H1 (cell line): ENCODE data around the gene FBXO7. TPM values are rescaled to one million over a fixed set of nuclear protein-coding genes. Genes with fewer than 3 reads are reported as not detected.

Experiments used
- CTCF ChIA-PET: fragments of 300-600 bp; sonication (Branson Sonifier 250); formaldehyde crosslinking; loops from one replicate; lab custom pipeline; 2021; ENCODE audit not compliant: partially characterized antibody; lab: Charles Lee
- POLR2A ChIA-PET: fragments of 300-600 bp; sonication (Branson Sonifier 250); formaldehyde crosslinking; loops from one replicate; lab custom pipeline; 2021; ENCODE audit warnings: inconsistent platforms; ENCODE audit not compliant: partially characterized antibody; lab: Charles Lee
- DNase-seq, 2 experiments: peaks; one replicate each; pipeline versions ENCODE4 v3.0.0 to v3.0.0-alpha.2; 2010 to 2022; ENCODE audit warnings: low spot score in 2 of 2, low read depth in 1 of 2, mixed read lengths in 1 of 2
- FAIRE-seq: peaks from 2 replicates; lab custom pipeline; 2011; peaks lifted over from hg19 to GRCh38; lab: Jason Lieb, UNC
- H2AFZ ChIP-seq: 2 replicates; pipeline ENCODE4 v1.8.1; 2012; ENCODE audit warnings: low read length, inconsistent platforms
- H2AK5ac ChIP-seq: 2 replicates; pipeline ENCODE4 v1.6.1; 2013; ENCODE audit warnings: low read depth, low read length
- H2BK120ac ChIP-seq: replicated peaks from 2 replicates; pipeline ENCODE3; 2013; ENCODE audit warnings: low read depth, low read length, inconsistent platforms
- H2BK12ac ChIP-seq: 2 replicates; pipeline ENCODE4 v1.6.1; 2013; ENCODE audit warnings: low read depth, low read length
- H2BK15ac ChIP-seq: 2 replicates; pipeline ENCODE4 v1.6.1; 2013; ENCODE audit warnings: low read length
- H2BK20ac ChIP-seq: 2 replicates; pipeline ENCODE4 v1.6.1; 2013; ENCODE audit warnings: low read length
- H2BK5ac ChIP-seq: 2 replicates; pipeline ENCODE4 v1.6.1; 2013; ENCODE audit warnings: low read depth, low read length
- H3K14ac ChIP-seq: 2 replicates; pipeline ENCODE4 v1.6.1; 2013; ENCODE audit warnings: inconsistent platforms; ENCODE audit not compliant: insufficient read length
- H3K18ac ChIP-seq: 2 replicates; pipeline ENCODE4 v1.6.1; 2013; ENCODE audit warnings: low read length; ENCODE audit errors: extremely low read depth
- H3K23ac ChIP-seq: 2 replicates; pipeline ENCODE4 v1.6.1; 2013; ENCODE audit warnings: inconsistent platforms; ENCODE audit not compliant: insufficient read length
- H3K23me2 ChIP-seq: 2 replicates; pipeline ENCODE4 v1.6.1; 2013; ENCODE audit warnings: low read depth, low read length
- H3K27ac ChIP-seq: 2 replicates; pipeline ENCODE4 v1.6.1; 2011; ENCODE audit warnings: low read depth, low read length, inconsistent platforms
- H3K27me3 ChIP-seq, 4 experiments: replicated peaks in 1 of 4; 1 replicate in 1 of 4; 2 replicates in 3 of 4; pipeline versions ENCODE4 v1.6.1 to v1.8.1; 2011 to 2013; ENCODE audit warnings: low read length in 3 of 4, mild to moderate bottlenecking in 3 of 4, inconsistent platforms in 2 of 4, mixed read lengths in 2 of 4, moderate library complexity in 1 of 4; ENCODE audit not compliant: control insufficient read depth in 3 of 4, insufficient read depth in 3 of 4; ENCODE audit errors: extremely low read depth in 1 of 4
- H3K36me3 ChIP-seq, 4 experiments: 2 replicates each; pipeline versions ENCODE4 v1.6.1 to v1.8.1; 2011 to 2013; ENCODE audit warnings: mild to moderate bottlenecking in 4 of 4, low read length in 3 of 4, moderate library complexity in 2 of 4, control low read depth in 1 of 4, inconsistent platforms in 1 of 4; ENCODE audit not compliant: insufficient read depth in 4 of 4, control insufficient read depth in 2 of 4
- H3K4ac ChIP-seq: replicated peaks from 2 replicates; pipeline ENCODE3; 2013; ENCODE audit warnings: low read length, low read depth, mixed read lengths, inconsistent platforms; ENCODE audit not compliant: insufficient read length
- H3K4me1 ChIP-seq, 4 experiments: replicated peaks in 1 of 4; 1 replicate in 1 of 4; 2 replicates in 3 of 4; pipeline versions ENCODE4 v1.6.1 to v1.8.1; 2011 to 2013; ENCODE audit warnings: low read length in 3 of 4, inconsistent platforms in 2 of 4, mixed read lengths in 1 of 4; ENCODE audit not compliant: insufficient read depth in 4 of 4, control insufficient read depth in 3 of 4
- H3K4me2 ChIP-seq, 2 experiments: 2 replicates each; pipeline versions ENCODE4 v1.6.1 to v1.8.1; 2011 to 2013; ENCODE audit warnings: low read depth in 2 of 2, low read length in 2 of 2, control low read depth in 1 of 2, inconsistent platforms in 1 of 2, mild to moderate bottlenecking in 1 of 2; ENCODE audit not compliant: insufficient read depth in 1 of 2
- H3K4me3 ChIP-seq, 4 experiments: fragments of 200-600, 300-600 bp in 1 of 4; sonication (generic), shearing (Covaris generic), sonication (Bioruptor Twin) in 1 of 4; 2 replicates each; pipeline versions ENCODE4 v1.5.1 to v1.8.1; 2011 to 2016; ENCODE audit warnings: low read length in 4 of 4, low read depth in 3 of 4, control low read depth in 2 of 4, inconsistent platforms in 2 of 4, mild to moderate bottlenecking in 2 of 4, mixed read lengths in 1 of 4, moderate library complexity in 1 of 4; ENCODE audit not compliant: insufficient read depth in 2 of 4; ENCODE audit errors: extremely low read depth in 1 of 4
- H3K56ac ChIP-seq: replicated peaks from 2 replicates; pipeline ENCODE3; 2013; ENCODE audit warnings: low read depth, mild to moderate bottlenecking, mixed read lengths, low read length, inconsistent platforms; ENCODE audit not compliant: insufficient read length
- H3K79me1 ChIP-seq: 2 replicates; pipeline ENCODE4 v1.6.1; 2013; ENCODE audit warnings: low read depth, low read length, control low read depth
- H3K79me2 ChIP-seq, 2 experiments: 2 replicates each; pipeline versions ENCODE4 v1.6.1 to v1.8.1; 2012 to 2013; ENCODE audit warnings: low read length in 2 of 2, mild to moderate bottlenecking in 2 of 2, inconsistent platforms in 1 of 2; ENCODE audit not compliant: insufficient read depth in 2 of 2, control insufficient read depth in 1 of 2
- H3K9ac ChIP-seq, 4 experiments: replicated peaks in 1 of 4; 1 replicate in 1 of 4; 2 replicates in 3 of 4; pipeline versions ENCODE4 v1.6.1 to v1.8.1; 2011 to 2013; ENCODE audit warnings: low read depth in 3 of 4, low read length in 3 of 4, control low read depth in 2 of 4, mild to moderate bottlenecking in 2 of 4, moderate library complexity in 2 of 4, inconsistent platforms in 1 of 4; ENCODE audit errors: extremely low read depth in 1 of 4
- H3K9me3 ChIP-seq, 2 experiments: 2 replicates each; pipeline versions ENCODE4 v1.6.1 to v1.8.1; 2012 to 2013; ENCODE audit warnings: mild to moderate bottlenecking in 2 of 2, moderate library complexity in 2 of 2, control low read depth in 1 of 2, inconsistent platforms in 1 of 2, low read depth in 1 of 2, low read length in 1 of 2, mixed read lengths in 1 of 2; ENCODE audit not compliant: insufficient read depth in 2 of 2
- H4K20me1 ChIP-seq, 2 experiments: replicated peaks in 1 of 2; 2 replicates each; pipeline versions ENCODE3 to v1.8.1; 2011 to 2013; ENCODE audit warnings: inconsistent platforms in 2 of 2, low read length in 2 of 2, mild to moderate bottlenecking in 1 of 2; ENCODE audit not compliant: insufficient read depth in 2 of 2, control insufficient read depth in 1 of 2
- H4K5ac ChIP-seq: 2 replicates; pipeline ENCODE4 v1.6.1; 2013; ENCODE audit warnings: low read length, low read depth, mixed read lengths, inconsistent platforms; ENCODE audit not compliant: insufficient read length
- H4K8ac ChIP-seq: 2 replicates; pipeline ENCODE4 v1.8.0; 2013; ENCODE audit warnings: mild to moderate bottlenecking, moderate library complexity, low read length, inconsistent platforms; ENCODE audit not compliant: insufficient read depth; ENCODE audit errors: extremely low read depth
- H4K91ac ChIP-seq: replicated peaks from 2 replicates; pipeline ENCODE3; 2013; ENCODE audit warnings: low read length, mixed read lengths, inconsistent platforms; ENCODE audit not compliant: insufficient read length
- CBX8 ChIP-seq: fragments of 300-800, 300-1000 bp; sonication (generic); IDR thresholded peaks from 2 replicates; pipeline ENCODE4 v1.7.1; 2016; ENCODE audit warnings: low read depth, low read length, borderline replicate concordance
- CHD2 ChIP-seq: IDR thresholded peaks from 2 replicates; pipeline ENCODE4 v1.6.1; 2012; ENCODE audit warnings: low read length, improper control_type of control experiment
- CREB1 ChIP-seq: IDR thresholded peaks from 2 replicates; pipeline ENCODE4 v1.6.1; 2012; ENCODE audit warnings: inconsistent platforms
- RFX5 ChIP-seq: IDR thresholded peaks from 2 replicates; pipeline ENCODE4 v1.6.1; 2011; ENCODE audit warnings: low read depth, low read length, improper control_type of control experiment, borderline replicate concordance
- SP1 ChIP-seq: IDR thresholded peaks from 2 replicates; pipeline ENCODE4 v1.6.1; 2011; ENCODE audit warnings: low read depth, low read length
- WGBS, 2 experiments: shearing (Covaris generic) in 1 of 2; methylation state at CpG; one replicate each; pipeline versions ENCODE4 v1.1.6 to v1.1.7; 2013 to 2015; ENCODE audit warnings: low lambda C conversion rate in 2 of 2, mixed read lengths in 2 of 2, inconsistent platforms in 1 of 2, low coverage in 1 of 2, missing lambda C conversion rate in 1 of 2; ENCODE audit not compliant: insufficient replicate concordance in 2 of 2, insufficient coverage in 1 of 2, insufficient read length in 1 of 2; ENCODE audit errors: extremely low coverage in 1 of 2, missing lambda C conversion rate in 1 of 2; 5-methylcytosine and 5-hydroxymethylcytosine counted together
- polyA plus RNA-seq, 7 experiments: library from polyadenylated mRNA; depleted of rRNA in 3 of 7; stranded (reverse) in 5 of 7; unstranded in 2 of 7; fragments of >200 nt in 5 of 7; fragments of 200-250 nt in 2 of 7; gene quantifications; 1 replicate in 5 of 7; 2 replicates in 1 of 7; 4 replicates in 1 of 7; pipeline versions ENCODE4 v1.2.1 to v1.2.3, GENCODE V29; 2011 to 2013; ENCODE audit warnings: missing spikeins in 2 of 7, mixed read lengths in 2 of 7
- total RNA-seq: library from RNA; stranded (reverse); fragmentation: NEBNext Ultra II Directional; extraction: Animal tissue kit (Norgen Biotek cat#: 25700); gene quantifications from 2 replicates; pipeline ENCODE4 v1.2.1, GENCODE V29; 2021

The FBXO7 gene
- total and polyA plus RNA-seq, 2 of the 8 experiments (the other 6 are each of a cell fraction or from before 2014, with no cell fraction given) = 62.7 to 76.1 TPM

DNA sequence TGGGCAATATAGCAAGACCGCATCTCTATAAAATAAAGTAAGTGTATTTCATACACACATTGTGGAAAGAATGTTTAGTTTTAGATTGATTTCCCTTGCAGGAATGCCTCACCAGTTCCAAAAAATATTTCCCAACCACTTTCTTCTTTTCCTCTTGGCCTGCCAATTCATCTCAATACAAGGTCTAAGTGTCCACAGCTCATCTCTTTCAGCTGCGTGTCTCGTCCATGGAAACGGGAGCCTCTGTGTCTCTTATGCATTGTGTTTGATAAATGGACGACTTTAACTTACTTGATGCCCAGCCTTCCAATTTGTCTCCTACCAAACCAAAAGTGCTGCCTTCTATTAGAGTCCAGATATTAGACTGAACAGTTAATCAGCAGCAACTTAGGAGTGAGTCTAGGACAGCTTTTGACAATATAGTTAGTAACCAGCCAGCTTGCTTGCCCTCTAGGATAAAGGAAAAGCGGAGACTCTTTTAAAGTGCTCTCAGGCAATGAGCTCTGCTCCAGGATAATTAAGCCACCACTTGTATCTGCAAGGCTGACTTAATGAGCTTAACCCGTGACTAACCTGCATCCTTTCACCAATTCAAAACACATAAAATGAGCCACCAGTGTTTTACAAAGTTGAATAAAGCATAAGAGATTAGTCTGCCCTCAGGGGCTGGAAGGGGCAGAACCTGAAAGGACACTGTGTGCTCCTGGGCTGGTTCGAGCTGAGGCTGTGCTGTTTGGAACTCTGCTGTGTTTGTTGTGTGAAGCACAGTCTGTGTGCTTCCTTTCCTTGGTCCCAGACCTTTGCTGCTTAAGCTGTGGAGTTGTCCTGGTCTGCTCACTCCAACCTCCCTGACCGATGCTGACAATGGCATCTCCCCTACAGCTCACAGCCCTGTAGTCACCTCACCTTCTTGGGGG is 27.5 kb downstream of the FBXO7 start:
- Histone ChIP-seq H3K4me3 (no peak overlapping the region), H3K9ac (no peak overlapping the region), H3K79me1 (no peaks in the 10 kb centered on the region), H3K36me3 (peaks cover 0 to 9% (median under 1%) of the 10 kb centered on the region in 4 experiments; a peak in 2 of 8 replicates), H3K9me3 (no peaks in the 10 kb centered on the region), H2BK120ac (no peak overlapping the region), H3K79me2 (no peaks in the 10 kb centered on the region), H3K56ac (no peak overlapping the region), H2AK5ac (0 out of 2 replicates have a peak overlapping the region, but pooled peaks have one; percentile 32), H4K20me1 (peaks cover 0 to 2% of the 10 kb centered on the region in 2 experiments), H4K91ac (no peak overlapping the region), H3K27ac (no peak overlapping the region), H3K23me2 (no peaks in the 10 kb centered on the region), H4K8ac (no peak overlapping the region), H2BK12ac (no peak overlapping the region), H2BK20ac (0 out of 2 replicates have a peak overlapping the region, but pooled peaks have one; percentile 48), H3K4me2 (no peak overlapping the region), H2AFZ (no peak overlapping the region)
- POLR2A ChIA-PET = interaction anchor here (1.4 kb wide), 1 partner anchor 8 kb away, joined by 6 read pairs; no protein-coding TSS in a partner anchor
- WGBS, 2 experiments = 87% methylated on average over 9 of the region's 9 CpGs; no CpG with 5 or more reads in 1 of the 2 experiments
- FAIRE-seq = no peak
- TF ChIP-seq CHD2 = no peak
- TF ChIP-seq RFX5 = no peak
- TF ChIP-seq SP1 = no peak
- TF ChIP-seq CREB1 = no peak
- TF ChIP-seq CBX8 = no peak
- TF ChIP-seq, all 59 proteins: peak for 0
- Histone ChIP-seq H3K18ac (0 out of 2 replicates have a peak overlapping the region, but pooled peaks have one; percentile 63), H3K14ac (no peak overlapping the region), H2BK15ac (peak overlapping the region; percentile 95), H3K23ac (no peak overlapping the region), H4K5ac (no peak overlapping the region), H2BK5ac (no peak overlapping the region), H3K27me3 (no peaks in the 10 kb centered on the region), H3K4ac (no peak overlapping the region), H3K4me1 (peaks cover 0 to 4% (median 2%) of the 10 kb centered on the region in 4 experiments; a peak in 4 of 7 replicates)
- CTCF ChIA-PET = interaction anchor here (0.9 to 1.3 kb wide), 2 partner anchors 17 to 295 kb away, joined by 3 read pairs; no protein-coding TSS in a partner anchor
- DNase-seq = no peak
